ENCODE results near the gene DOCK3.
A peak's percentile ranks its signal among the peaks of the same experiment; 100 is the strongest.

Gene DOCK3

GRCh38 chr3:50632450-50632849 is 42.3 kb upstream of the DOCK3 start:
- DNase-seq (ENCODE audit: insufficient read length, low spot score): peak; percentile 31
- TF ChIP-seq POU2F2 (IDR thresholded peaks at IDR 0.05; ENCODE audit: low read depth, low read length) (no peak), SPI1 (IDR thresholded peaks at IDR 0.05; ENCODE audit: low read depth, low read length) (0 out of 2 replicates have a peak, but pooled peaks have one; percentile 4)
- peak; percentile 33 for FAIRE-seq

GRCh38 chr3:50633230-50633790 is 41.4 kb upstream of the DOCK3 start:
- DNase-seq (ENCODE audit: insufficient read length, low spot score) (no peak), FAIRE-seq (peak; percentile 56)
- TF ChIP-seq POU2F2 (IDR thresholded peaks at IDR 0.05; ENCODE audit: low read depth, low read length) (no peak), POLR2AphosphoS5 (IDR thresholded peaks at IDR 0.05; ENCODE audit: low read depth, low read length) (no peak), POLR2A (IDR thresholded peaks at IDR 0.05; ENCODE audit: low read depth, low read length) (no peak), SPI1 (IDR thresholded peaks at IDR 0.05; ENCODE audit: low read depth, low read length) (no peak), PAX5 (IDR thresholded peaks at IDR 0.05; ENCODE audit: insufficient read depth, low read length, severe bottlenecking) (no peak), TAF1 (IDR thresholded peaks at IDR 0.05; ENCODE audit: low read depth, low read length) (no peak)

- FAIRE-seq (no peak), DNase-seq (ENCODE audit: insufficient read length, low spot score) (no peak)
- TF ChIP-seq PAX5 (IDR thresholded peaks at IDR 0.05; ENCODE audit: insufficient read depth, low read length, severe bottlenecking): no peak
- TF ChIP-seq POLR2A (IDR thresholded peaks at IDR 0.05; ENCODE audit: low read depth, low read length): no peak
- no peak for TF ChIP-seq SPI1 (IDR thresholded peaks at IDR 0.05; ENCODE audit: low read depth, low read length)
- no peak for TF ChIP-seq TAF1 (IDR thresholded peaks at IDR 0.05; ENCODE audit: low read depth, low read length)
- TF ChIP-seq POLR2AphosphoS5 (IDR thresholded peaks at IDR 0.05; ENCODE audit: low read depth, low read length): no peak
- TF ChIP-seq POU2F2 (IDR thresholded peaks at IDR 0.05; ENCODE audit: low read depth, low read length): no peak
Measured at GRCh38 chr3:50635066-50635465, 39.7 kb upstream of the DOCK3 start.

- FAIRE-seq (no peak), DNase-seq (ENCODE audit: insufficient read length, low spot score) (no peak)
- TF ChIP-seq POLR2AphosphoS5 (IDR thresholded peaks at IDR 0.05; ENCODE audit: low read depth, low read length): no peak
- no peak for TF ChIP-seq PAX5 (IDR thresholded peaks at IDR 0.05; ENCODE audit: insufficient read depth, low read length, severe bottlenecking)
- no peak for TF ChIP-seq POU2F2 (IDR thresholded peaks at IDR 0.05; ENCODE audit: low read depth, low read length)
- no peak for TF ChIP-seq SPI1 (IDR thresholded peaks at IDR 0.05; ENCODE audit: low read depth, low read length)
- no peak for TF ChIP-seq POLR2A (IDR thresholded peaks at IDR 0.05; ENCODE audit: low read depth, low read length)
- TF ChIP-seq TAF1 (IDR thresholded peaks at IDR 0.05; ENCODE audit: low read depth, low read length): no peak
Measured at GRCh38 chr3:50637011-50637410, 37.7 kb upstream of the DOCK3 start.

- DNase-seq (ENCODE audit: insufficient read length, low spot score) (no peak), FAIRE-seq (no peak)
- TF ChIP-seq POLR2AphosphoS5 (IDR thresholded peaks at IDR 0.05; ENCODE audit: low read depth, low read length) (no peak), PAX5 (IDR thresholded peaks at IDR 0.05; ENCODE audit: insufficient read depth, low read length, severe bottlenecking) (no peak), POLR2A (IDR thresholded peaks at IDR 0.05; ENCODE audit: low read depth, low read length) (no peak), SPI1 (IDR thresholded peaks at IDR 0.05; ENCODE audit: low read depth, low read length) (no peak), POU2F2 (IDR thresholded peaks at IDR 0.05; ENCODE audit: low read depth, low read length) (no peak), TAF1 (IDR thresholded peaks at IDR 0.05; ENCODE audit: low read depth, low read length) (no peak)
Measured at GRCh38 chr3:50637945-50638344, 36.8 kb upstream of the DOCK3 start.

- FAIRE-seq (no peak), DNase-seq (ENCODE audit: insufficient read length, low spot score) (no peak)
- TF ChIP-seq SPI1 (IDR thresholded peaks at IDR 0.05; ENCODE audit: low read depth, low read length) (no peak), PAX5 (IDR thresholded peaks at IDR 0.05; ENCODE audit: insufficient read depth, low read length, severe bottlenecking) (no peak), POLR2A (IDR thresholded peaks at IDR 0.05; ENCODE audit: low read depth, low read length) (no peak), POU2F2 (IDR thresholded peaks at IDR 0.05; ENCODE audit: low read depth, low read length) (no peak), POLR2AphosphoS5 (IDR thresholded peaks at IDR 0.05; ENCODE audit: low read depth, low read length) (no peak), TAF1 (IDR thresholded peaks at IDR 0.05; ENCODE audit: low read depth, low read length) (no peak)
Measured at GRCh38 chr3:50639055-50639494, 35.7 kb upstream of the DOCK3 start.

GRCh38 chr3:50642382-50642781 is 32.3 kb upstream of the DOCK3 start:
- FAIRE-seq: no peak

GRCh38 chr3:50644561-50644960 is 30.2 kb upstream of the DOCK3 start:
- TF ChIP-seq SPI1 (IDR thresholded peaks at IDR 0.05; ENCODE audit: low read depth, low read length) (no peak), POU2F2 (IDR thresholded peaks at IDR 0.05; ENCODE audit: low read depth, low read length) (no peak), POLR2A (IDR thresholded peaks at IDR 0.05; ENCODE audit: low read depth, low read length) (no peak), PAX5 (IDR thresholded peaks at IDR 0.05; ENCODE audit: insufficient read depth, low read length, severe bottlenecking) (no peak), TAF1 (IDR thresholded peaks at IDR 0.05; ENCODE audit: low read depth, low read length) (no peak), POLR2AphosphoS5 (IDR thresholded peaks at IDR 0.05; ENCODE audit: low read depth, low read length) (no peak)
- FAIRE-seq: no peak
- no peak for DNase-seq (ENCODE audit: insufficient read length, low spot score)

More at GRCh38 chr3:50642382-50642781, 32.3 kb upstream of the DOCK3 start:
- TF ChIP-seq POLR2A (IDR thresholded peaks at IDR 0.05; ENCODE audit: low read depth, low read length) (no peak), PAX5 (IDR thresholded peaks at IDR 0.05; ENCODE audit: insufficient read depth, low read length, severe bottlenecking) (peak; percentile 28), POU2F2 (IDR thresholded peaks at IDR 0.05; ENCODE audit: low read depth, low read length) (no peak), POLR2AphosphoS5 (IDR thresholded peaks at IDR 0.05; ENCODE audit: low read depth, low read length) (no peak)
- DNase-seq (ENCODE audit: insufficient read length, low spot score): no peak

- DNase-seq (ENCODE audit: insufficient read length, low spot score) (no peak), FAIRE-seq (no peak)
- TF ChIP-seq TAF1 (IDR thresholded peaks at IDR 0.05; ENCODE audit: low read depth, low read length) (no peak), POU2F2 (IDR thresholded peaks at IDR 0.05; ENCODE audit: low read depth, low read length) (no peak), POLR2A (IDR thresholded peaks at IDR 0.05; ENCODE audit: low read depth, low read length) (no peak), SPI1 (IDR thresholded peaks at IDR 0.05; ENCODE audit: low read depth, low read length) (no peak), PAX5 (IDR thresholded peaks at IDR 0.05; ENCODE audit: insufficient read depth, low read length, severe bottlenecking) (no peak), POLR2AphosphoS5 (IDR thresholded peaks at IDR 0.05; ENCODE audit: low read depth, low read length) (no peak)
Measured at GRCh38 chr3:50645378-50645777, 29.3 kb upstream of the DOCK3 start.

- TF ChIP-seq TAF1 (IDR thresholded peaks at IDR 0.05; ENCODE audit: low read depth, low read length): no peak
- no peak for TF ChIP-seq SPI1 (IDR thresholded peaks at IDR 0.05; ENCODE audit: low read depth, low read length)
- no peak for TF ChIP-seq PAX5 (IDR thresholded peaks at IDR 0.05; ENCODE audit: insufficient read depth, low read length, severe bottlenecking)
- no peak for TF ChIP-seq POLR2A (IDR thresholded peaks at IDR 0.05; ENCODE audit: low read depth, low read length)
- no peak for TF ChIP-seq POU2F2 (IDR thresholded peaks at IDR 0.05; ENCODE audit: low read depth, low read length)
- TF ChIP-seq POLR2AphosphoS5 (IDR thresholded peaks at IDR 0.05; ENCODE audit: low read depth, low read length): no peak
- DNase-seq (ENCODE audit: insufficient read length, low spot score): no peak
Measured at GRCh38 chr3:50648313-50648712, 26.4 kb upstream of the DOCK3 start.

More at GRCh38 chr3:50648313-50648712, 26.4 kb upstream of the DOCK3 start:
- FAIRE-seq: no peak

Measured in GM12891 (cell line).